Activated effector memory CD4-positive, alpha-beta T cell treated with Interleukin-2 at 50 U/mL for 16 hours (primary cell): ENCODE results near the gene ATOSB.
"Not testable (repeated sequence)": the region's sequence is repeated elsewhere in the genome, so short reads cannot be mapped to it uniquely, and the experiment has no call there.

Experiments
- DNase-seq: peaks from one replicate; pipeline ENCODE4 v3.0.0-alpha.2; 2020

ATOSB gene, protein sequence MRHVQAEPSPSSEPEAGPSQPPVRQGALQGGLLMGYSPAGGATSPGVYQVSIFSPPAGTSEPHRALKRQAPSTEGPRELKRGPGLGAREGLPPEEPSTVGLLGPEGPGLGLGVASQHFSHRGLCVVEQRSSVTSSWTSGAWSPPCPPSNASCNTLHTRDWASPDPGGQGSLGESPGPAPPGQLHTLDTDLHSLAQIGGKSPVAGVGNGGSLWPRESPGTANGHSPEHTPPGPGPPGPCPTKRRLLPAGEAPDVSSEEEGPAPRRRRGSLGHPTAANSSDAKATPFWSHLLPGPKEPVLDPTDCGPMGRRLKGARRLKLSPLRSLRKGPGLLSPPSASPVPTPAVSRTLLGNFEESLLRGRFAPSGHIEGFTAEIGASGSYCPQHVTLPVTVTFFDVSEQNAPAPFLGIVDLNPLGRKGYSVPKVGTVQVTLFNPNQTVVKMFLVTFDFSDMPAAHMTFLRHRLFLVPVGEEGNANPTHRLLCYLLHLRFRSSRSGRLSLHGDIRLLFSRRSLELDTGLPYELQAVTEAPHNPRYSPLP

DNA sequence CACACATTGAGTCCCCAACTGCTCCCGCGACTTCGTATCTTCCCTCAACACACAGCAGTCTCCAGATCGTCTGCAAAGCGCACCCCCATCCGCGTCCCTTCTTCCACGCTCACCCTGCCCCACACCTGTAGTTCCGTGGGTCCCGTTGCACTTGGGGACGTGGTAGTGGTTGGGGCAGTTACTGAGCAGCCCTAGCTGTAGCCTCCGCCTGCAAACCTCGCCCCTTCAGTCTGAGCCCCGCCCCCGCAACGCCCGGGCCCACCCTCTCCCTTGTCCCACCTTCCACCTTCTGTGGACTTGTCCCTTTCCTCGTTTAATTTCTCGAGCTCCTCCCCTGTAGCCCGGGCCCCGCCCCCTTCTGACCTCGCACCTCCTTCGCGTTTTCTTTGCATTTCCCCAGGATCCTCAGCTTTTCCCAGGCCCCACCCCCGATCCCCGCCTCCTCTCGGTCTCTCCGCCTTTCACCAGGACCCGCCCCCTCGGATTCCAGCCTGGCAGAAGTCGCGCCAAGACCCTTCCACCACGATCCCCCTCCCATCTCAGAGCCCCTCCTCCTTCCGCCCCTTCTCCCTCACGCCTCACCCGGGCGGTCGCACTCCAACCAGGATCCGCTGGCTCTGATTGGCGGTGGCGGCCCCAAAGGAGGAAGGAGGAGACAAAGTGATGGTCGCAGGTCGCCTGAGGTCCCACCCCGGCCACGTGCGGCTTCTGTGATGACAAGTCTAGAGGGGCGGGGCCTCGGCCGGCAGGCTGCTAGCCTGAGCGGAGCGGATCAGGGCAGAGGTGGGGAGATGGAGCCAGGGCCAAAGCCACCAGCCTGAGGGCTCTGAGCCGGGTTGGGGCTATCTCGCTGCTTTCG lies at the start of gene ATOSB:
Gene ATOSB, minus strand, starts transcription at position 183 of the 859 bp plus-strand sequence. CDS start 7,588 bp downstream, outside the sequence.
- DNase-seq, result peak; percentile 88

DNA sequence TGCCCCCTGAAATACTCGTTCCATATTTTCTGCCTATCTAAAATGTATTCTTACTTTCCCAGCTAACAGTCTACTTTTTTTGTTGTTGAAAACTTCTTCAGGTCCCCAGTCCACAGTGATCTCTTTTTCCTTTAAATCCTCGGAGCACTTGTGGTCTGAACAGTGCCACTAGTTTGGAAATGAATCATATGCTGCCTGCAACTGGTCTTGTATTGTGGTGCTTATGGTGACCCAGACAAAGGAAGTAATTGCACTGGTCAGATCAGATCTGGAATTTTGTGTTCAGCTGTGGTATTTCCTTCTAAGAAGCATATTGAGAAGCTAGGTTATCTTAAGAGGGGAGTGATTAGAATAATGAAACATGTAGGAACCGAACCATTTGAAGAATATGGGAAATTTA lies 49.0 kb upstream of the ATOSB start:
- DNase-seq, result no peak

DNA sequence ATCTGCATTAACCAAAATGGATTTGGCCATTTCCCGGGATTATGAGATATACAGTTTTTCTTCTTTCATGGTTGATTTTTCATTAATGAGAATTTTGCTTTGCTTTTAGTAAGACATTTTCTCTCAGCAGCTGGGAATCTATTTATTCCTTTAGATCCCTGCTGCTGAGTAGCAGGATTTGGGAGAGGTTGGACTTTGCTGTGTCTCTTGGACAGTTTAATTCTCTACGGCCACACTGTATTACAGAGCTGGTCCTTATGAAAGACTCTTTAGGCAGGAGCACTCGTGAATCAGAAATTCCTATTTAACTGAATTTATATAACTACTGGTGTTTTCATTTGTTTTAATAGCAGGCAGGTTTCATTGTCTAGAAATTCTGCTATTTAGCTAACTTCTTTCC lies 47.8 kb upstream of the ATOSB start:
- DNase-seq, result no peak

DNA sequence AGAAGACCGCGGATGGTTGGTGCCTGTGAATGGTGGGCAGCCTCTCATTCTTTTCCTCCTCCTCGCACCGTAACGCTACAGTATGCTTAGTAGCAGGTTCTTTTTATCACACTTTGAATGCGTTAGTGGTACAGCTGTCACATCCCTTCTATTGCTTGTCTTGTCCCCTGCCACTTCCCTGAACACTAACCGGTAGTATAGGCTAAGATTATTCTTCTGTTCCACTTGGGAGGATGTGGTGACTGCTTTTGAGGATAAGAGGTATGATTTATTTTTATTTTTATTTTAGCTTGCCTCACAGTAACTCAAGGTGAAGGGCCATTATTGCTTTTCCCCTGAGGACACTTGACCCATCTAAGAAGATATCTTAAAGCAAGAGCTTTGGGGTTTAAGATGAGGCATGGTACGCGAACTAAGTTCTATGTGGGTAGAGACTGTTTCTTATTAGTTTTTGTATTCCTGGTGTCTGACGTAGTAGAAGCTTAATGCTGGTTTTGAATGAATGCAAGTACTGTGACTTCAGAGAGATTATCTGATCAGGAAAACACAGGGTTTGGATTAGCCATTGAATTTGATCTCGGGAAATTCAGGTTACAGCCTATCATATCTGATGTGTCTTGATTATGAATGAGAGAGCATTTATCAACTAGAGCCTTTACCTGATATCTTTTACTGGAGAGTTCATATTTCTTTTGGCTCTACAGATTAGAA lies 47.1 kb upstream of the ATOSB start:
- DNase-seq, result no peak

DNA sequence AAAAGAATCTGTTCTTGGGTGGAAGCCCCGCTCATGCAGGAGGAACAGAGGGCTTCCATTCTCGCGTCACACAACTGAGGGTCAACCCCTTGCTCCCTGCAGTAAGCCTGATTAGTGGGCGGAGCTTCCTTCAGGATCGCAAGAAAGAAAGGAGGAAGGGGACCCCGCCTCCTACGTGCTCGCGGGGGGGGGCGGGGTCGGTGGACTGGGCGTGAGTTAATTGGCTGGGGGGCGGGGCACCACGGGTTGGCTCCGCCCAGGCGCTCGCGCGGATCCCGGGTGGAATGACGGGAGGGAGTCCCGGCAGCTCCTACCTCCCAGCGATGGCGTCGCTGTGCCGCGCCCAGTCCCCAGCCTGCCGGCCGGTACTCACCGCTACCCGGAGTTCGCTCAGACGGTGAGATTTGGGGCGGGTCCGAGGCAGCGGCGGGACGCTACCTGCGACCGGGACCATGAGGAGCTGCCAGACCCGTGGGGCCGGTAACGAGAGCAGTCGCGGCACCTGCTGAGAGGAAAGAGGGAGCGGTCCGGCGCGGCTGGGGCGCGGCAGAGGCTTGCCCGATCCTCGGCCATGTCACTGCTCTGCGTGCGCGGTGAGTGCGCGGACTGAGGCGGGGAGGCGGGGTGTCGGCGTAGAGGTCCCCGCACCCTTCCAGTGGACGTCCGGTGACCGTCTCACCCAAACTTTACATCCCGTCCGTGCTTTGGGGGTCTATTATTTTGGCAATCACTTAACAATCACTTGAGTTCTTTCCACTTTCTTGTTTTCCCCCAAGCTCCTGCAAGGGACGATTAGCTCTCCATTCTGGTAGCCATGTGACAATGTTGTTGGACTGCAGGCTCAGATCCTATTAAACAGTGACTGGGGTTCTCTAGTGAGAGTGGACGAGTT lies 46.3 kb upstream of the ATOSB start, which contains the start of gene UNC13B:
Gene UNC13B, plus strand, starts transcription at position 297 of the 892 bp plus-strand sequence. Its CDS starts 275 bp downstream, at position 572.
- peak; percentile 59 for DNase-seq

DNA sequence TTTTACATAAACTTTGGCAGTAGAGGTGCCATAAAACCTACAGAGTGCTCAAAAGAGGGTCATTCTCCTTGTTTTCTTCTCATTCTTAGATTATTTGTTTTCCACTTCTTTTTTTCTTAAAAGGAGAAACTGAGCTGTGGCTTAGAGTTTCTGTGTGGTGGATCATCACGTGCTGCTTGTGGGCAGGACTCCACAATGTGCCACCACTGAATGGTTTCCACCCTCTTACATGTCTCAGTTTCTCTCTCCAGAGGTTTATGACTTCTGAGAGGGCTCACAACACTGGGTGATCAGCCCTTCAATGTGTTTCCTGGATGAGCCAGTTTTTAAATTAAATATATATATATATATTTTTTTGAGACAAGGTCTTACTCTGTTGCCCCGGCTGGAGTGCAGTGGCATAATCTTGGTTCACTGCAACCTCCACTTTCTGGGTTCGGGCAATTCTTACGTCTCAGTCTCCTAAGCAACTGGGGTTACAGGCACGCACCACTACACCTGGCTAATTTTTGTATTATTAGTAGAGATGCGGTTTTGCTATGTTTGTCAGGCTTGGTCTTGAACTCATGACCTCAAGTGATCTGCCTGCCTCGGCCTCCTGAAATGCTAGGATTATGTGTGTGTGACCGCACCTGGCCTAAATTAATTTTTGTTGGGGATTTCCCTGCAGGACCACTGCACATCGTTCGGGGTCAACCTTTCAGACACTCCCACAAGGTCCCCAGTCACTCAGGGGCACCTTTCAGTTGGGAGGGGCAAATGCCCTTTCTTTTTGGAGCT lies 43.0 kb upstream of the ATOSB start:
- DNase-seq, result no peak

DNA sequence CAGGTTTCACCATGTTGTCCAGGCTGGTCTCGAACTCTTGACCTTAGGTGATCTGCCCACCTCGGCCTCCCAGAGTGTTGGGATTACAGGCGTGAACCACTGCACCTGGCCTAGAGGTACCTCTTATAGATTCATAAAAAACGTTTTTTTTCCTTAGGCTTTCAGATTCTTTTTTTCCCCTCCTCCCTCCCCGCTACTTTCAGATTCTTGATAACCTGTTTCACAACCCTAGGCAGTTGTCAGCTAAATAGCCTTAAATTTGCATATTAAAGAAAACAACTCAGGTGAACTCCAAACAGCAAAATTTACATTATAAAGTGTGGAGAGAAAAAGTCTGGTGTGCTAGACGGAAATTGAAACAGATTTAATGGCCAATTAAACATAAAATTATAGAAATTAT lies 42.2 kb upstream of the ATOSB start:
- not testable (repeated sequence) for DNase-seq

DNA sequence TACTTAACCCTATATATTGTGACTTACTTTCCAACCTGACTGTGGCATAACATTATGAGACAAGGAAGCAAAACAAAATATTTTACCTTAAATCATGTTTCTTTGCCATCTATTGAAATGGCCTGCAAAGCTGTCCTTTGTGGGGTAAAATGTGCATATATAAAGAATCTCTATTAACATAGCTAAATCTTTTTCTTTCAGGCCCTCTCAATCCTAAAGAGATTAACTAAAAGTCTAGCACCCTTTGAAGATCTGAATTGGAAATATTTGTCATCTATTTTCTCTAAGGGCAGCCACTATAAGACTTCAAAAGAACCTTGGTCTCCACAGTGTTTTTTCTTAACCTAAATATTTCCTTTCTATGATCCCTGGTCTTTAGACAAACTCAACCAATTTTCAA lies 41.1 kb upstream of the ATOSB start:
- no peak for DNase-seq

DNA sequence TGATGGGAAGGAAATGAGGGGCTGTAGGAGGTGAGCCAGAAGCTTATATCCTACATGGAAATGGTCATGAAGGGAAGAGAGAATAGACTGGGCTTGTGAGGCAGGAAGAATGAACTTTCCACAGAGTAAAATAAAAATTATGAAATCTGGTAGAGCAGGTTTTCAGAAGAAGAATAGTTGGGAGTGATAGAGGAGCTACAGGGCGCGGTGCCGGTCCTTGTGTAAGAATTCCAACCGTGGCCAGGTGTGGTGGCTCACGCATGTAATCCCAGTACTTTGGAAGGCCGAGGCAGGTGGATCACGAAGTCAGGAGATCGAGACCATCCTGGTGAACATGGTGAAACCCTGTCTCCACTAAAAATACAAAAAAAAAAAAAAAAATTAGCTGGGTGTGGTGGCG lies 37.3 kb upstream of the ATOSB start:
- DNase-seq, result no peak

DNA sequence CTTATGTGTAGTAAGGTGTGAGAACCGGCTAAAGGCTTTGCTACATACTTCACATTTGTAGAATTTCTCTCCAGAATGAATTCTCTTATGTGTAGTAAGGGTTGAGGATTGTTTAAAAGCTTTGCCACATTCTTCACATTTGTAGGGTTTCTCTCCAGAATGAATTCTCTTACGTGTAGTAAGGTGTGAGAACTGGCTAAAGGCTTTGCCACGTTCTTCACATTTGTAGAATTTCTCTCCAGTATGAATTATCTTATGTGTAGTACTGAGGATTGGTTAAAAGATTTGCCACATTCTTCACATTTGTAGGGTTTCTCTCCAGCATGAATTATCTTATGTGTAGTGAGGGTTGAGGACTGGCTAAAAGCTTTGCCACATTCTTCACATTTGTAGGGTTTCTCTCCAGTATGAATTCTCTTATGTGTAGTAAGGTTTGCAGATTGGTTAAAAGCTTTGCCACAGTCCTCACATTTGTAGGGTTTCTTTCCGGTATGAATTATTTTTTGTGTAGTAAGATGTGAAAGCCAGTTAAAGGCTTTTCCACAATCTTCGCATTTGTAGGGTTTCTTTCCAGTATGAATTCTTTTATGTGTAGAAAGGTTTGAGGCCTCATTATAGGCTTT lies 32.4 kb upstream of the ATOSB start:
- not testable (repeated sequence) for DNase-seq

DNA sequence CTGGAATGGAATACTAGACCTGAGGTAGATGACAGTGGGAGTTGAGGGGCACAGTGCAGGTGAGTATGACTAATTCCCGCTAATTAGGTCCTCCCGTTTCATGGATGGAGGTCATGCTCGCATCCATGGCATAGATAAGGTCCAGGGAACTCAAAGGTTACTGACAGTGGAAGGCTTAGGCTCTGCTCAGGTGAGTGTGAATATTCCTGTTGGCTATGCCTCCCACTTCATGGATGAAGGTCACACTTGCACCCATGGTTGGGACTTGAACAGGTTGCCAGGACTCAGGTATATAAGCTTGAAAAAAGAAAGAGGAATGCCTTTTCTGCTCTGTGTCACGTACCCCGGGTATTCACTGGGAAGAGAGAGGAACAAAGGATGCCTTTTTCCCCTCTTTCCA lies 26.4 kb upstream of the ATOSB start:
- DNase-seq, result no peak

DNA sequence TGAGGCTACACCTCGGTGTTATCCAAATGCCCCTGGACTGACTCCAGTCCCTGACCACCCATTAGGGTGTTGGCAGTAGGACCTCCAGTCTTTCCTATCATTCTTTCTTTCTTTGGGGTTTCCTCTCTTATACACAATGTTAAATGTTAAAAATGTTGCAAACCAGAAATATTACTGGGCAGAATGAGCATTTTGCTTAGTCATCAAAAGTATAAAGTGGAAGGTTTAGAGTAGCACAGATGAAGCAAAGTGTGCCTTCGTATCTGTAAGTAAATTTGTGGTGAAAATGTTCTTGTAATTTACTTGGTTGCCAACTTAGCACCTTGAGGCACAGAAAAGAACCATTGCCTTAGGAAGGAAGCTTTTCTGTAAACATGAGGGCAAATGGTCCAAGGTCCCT lies 24.4 kb upstream of the ATOSB start:
- no peak for DNase-seq

DNA sequence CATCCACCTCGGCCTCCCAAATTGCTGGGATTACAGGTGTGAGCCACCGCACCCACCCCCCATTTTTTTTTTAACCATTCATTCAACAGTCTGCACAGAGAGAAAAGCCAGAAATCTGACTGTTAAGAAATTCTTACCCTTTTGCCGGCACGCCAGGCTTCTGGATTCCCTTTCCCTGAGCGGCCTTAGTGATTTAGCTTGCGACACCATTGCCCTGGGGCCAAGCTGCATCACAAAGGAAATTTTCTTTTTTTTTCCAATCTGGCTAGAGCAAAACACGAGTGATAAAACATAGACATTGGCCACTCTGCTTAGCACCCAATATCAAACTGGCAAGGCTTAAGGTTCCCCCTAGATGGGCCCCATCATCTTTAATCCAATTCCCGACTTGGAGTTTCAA lies 21.2 kb upstream of the ATOSB start:
- no peak for DNase-seq

DNA sequence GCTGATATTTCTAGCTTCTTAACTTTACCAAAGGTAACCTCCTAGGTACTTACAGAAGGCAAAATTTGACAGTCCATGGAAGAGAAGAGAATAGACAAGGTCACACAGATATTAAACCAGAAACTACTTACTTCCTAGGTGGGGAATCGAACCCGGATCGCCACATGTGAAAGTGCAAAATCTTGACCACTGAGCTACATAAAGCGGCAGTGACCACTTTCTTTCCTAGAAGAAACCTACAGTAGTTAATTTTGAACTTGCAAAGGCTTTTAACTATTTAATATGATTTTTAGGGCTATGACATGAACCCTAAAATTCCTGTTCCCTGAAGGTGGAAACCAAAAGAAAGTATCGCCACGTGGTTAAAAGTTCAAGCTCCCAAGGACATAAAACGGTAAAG lies 20.3 kb upstream of the ATOSB start:
- no peak for DNase-seq

DNA sequence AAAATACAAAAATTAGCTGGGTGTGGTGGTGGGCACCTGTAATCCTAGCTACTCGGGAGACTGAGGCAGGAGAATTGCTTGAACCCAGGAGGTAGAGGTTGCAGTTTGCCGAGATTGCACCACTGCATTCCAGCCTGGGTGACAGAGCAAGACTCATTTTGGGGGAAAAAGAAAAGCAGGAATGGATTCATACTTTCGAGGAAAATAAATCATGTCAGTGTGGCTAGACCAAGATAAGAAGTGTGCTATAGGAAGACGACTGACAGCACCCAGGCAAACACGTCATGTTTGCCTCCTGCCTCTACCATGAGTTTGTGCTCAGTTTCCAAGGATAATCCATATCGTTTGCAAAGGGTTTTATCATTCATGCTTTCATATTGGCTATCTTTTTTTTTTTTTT lies 19.3 kb upstream of the ATOSB start:
- DNase-seq, result no peak

DNA sequence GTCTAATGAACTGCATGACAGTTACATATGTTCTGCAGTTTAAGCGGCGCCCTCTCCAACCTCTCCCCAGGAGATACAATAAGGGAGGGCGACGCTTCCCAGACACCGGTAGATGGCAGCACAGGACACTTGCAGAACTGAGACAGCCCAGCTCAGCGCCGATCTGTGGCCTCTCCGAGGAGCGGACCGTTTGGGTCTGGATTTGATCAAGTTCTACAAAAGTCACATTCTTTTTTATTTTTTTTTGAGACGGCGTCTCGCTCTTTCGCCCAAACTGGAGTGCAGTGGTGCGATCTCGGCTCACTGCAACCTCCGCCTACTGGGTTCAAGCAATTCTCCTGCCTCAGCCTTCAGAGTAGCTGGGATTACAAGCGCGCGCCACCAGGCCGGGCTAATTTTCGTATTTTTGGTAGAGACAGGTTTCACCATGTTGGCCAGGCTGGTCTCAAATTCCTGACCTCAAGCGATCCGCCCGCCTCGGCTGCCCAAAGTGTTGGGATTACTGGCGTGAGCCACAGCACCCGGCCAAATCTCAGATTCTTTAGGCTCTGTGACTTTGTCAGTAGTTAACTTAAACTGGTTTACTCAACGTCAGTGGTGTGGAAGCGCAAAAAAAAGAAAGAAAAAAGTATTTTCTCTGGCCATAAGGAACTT lies 1.4 kb upstream of the ATOSB start:
- peak; percentile 76 for DNase-seq

DNA sequence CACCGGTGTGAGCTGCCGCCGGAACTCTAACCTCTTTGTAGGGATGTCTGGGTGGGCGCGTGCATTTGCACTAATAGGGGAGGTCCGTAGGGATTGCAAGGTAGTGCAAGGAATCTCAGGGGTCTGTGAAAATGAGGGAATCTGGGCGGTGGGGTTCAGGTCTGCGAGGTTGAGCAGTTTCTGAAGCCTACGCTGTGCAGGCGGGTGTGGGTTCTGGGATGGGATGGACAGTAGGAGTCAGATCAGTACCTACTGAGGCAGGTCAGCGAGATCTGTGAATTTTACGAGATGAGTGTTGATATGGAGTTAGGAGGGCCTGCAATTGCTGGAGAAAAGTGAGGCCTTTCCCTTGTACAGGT lies 856 bp upstream of the ATOSB start:
- DNase-seq, result no peak

DNA sequence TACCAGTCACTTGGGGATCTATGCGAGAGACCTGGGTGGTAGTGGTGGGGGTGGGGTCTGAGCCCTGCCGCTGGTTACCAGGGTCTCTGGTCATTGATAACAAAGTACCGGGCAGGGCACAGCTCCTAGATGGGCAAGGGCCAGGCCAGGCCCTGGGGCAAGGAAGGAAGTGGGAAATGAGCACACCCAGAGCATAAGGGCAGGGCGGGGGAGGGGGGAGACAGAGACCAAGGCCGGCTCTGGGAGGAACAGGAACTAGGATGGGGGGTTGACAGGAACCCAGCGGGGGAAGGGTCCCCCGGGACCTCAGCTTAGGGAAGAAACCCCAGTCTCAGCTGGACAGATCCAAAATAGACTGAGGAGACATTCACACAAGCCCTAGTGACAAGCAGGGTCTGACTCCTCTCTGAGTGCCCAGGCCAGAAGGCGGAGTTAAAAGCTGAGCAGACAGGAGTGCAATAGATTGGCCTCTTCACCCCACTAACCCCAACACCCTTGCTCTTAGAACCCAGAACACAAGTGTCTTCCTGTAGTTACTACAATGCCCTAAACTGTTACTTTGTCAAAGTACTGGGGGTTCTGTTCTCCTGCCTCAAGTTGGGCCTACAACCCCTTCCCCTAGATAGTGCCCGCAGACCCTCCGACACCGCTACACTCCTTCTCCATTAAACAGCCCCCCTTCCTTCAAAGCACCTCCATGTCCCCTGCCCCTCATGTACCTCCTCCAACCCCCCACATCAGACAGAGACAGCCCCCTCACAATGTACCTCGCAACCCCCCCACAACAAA lies 628 bp downstream of the ATOSB start:
- DNase-seq, result peak; percentile 24

DNA sequence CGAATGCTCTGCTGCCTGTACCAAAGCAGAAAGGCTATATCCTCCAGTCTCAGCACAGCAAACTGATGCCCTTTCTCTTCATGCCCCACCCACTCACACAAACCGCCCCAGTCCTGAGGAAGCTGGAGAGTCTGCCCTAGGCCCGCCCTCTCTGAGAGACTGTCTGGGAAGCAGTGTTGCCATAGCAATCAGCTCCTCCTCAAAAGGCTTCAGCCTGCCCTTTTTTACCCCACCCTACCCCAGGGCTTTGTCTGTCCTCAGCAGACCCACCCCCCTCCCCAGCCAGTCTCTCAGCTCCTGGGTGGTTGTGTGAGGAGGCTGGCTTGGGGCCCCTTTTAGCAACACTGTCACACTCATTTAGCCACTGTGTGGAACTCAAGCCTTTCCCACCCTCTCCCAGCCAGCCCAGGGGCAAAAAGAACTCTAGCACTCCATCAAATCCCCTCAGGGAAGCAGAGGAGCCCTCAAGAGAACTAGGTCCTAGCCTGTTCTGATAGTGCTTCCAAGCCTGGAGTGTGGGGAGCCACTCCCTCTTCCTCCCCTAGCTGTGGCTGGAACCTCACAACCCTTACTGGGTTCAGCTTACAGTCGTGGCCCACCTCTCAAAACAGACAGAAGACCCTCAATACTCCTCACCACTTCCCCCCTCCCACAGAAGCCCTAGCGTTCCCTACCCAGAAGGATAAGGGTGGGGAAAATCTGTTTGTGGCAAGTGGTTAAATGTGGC lies 1.4 kb downstream of the ATOSB start:
- peak; percentile 61 for DNase-seq
